Measurements from ENCODE around the gene DAGLB.

DAGLB gene

GRCh38 chr7:6425948-6426347, 21.8 kb downstream of the DAGLB start:
- H3K27ac Mint-ChIP-seq, result no peak overlapping the region
- no peaks in the 10 kb centered on the region for H3K27me3 Mint-ChIP-seq
- peaks cover 3% of the 10 kb centered on the region for H3K36me3 Mint-ChIP-seq
- no peak overlapping the region for H3K4me3 Mint-ChIP-seq
- H3K4me1 Mint-ChIP-seq (ENCODE audit: low read depth), result peaks cover 3% of the 10 kb centered on the region
- H3K9me3 Mint-ChIP-seq (ENCODE audit: low read depth), result no peaks in the 10 kb centered on the region

- Mint-ChIP-seq H3K4me1 (ENCODE audit: low read depth) (peaks cover 3% of the 10 kb centered on the region), H3K9me3 (ENCODE audit: low read depth) (no peaks in the 10 kb centered on the region), H3K4me3 (no peak overlapping the region), H3K27ac (no peak overlapping the region), H3K36me3 (peaks cover under 1% of the 10 kb centered on the region), H3K27me3 (no peaks in the 10 kb centered on the region)
These were observed 23.6 kb downstream of the DAGLB start for GRCh38 chr7:6423942-6424701.

GRCh38 chr7:6422926-6423632, 24.7 kb downstream of the DAGLB start:
- Mint-ChIP-seq H3K27me3 (no peaks in the 10 kb centered on the region), H3K27ac (no peak overlapping the region), H3K36me3 (no peaks in the 10 kb centered on the region)

GRCh38 chr7:6422095-6422494, 25.7 kb downstream of the DAGLB start:
- H3K4me1 Mint-ChIP-seq (ENCODE audit: low read depth), result peaks cover 3% of the 10 kb centered on the region
- no peak overlapping the region for H3K27ac Mint-ChIP-seq
- no peak overlapping the region for H3K4me3 Mint-ChIP-seq
- no peaks in the 10 kb centered on the region for H3K27me3 Mint-ChIP-seq
- H3K9me3 Mint-ChIP-seq (ENCODE audit: low read depth), result no peaks in the 10 kb centered on the region
- no peaks in the 10 kb centered on the region for H3K36me3 Mint-ChIP-seq

More at GRCh38 chr7:6422926-6423632, 24.7 kb downstream of the DAGLB start:
- H3K4me3 Mint-ChIP-seq, result no peak overlapping the region
- H3K9me3 Mint-ChIP-seq (ENCODE audit: low read depth), result no peaks in the 10 kb centered on the region
- H3K4me1 Mint-ChIP-seq (ENCODE audit: low read depth), result peaks cover 3% of the 10 kb centered on the region

- H3K27ac Mint-ChIP-seq, result no peak overlapping the region
- no peaks in the 10 kb centered on the region for H3K27me3 Mint-ChIP-seq
- H3K4me3 Mint-ChIP-seq, result no peak overlapping the region
- peaks cover 3% of the 10 kb centered on the region for H3K4me1 Mint-ChIP-seq (ENCODE audit: low read depth)
- H3K36me3 Mint-ChIP-seq, result peaks cover 4% of the 10 kb centered on the region
- H3K9me3 Mint-ChIP-seq (ENCODE audit: low read depth), result no peaks in the 10 kb centered on the region
These were observed 27.1 kb downstream of the DAGLB start for GRCh38 chr7:6420680-6421079.

GRCh38 chr7:6419310-6419773, 28.4 kb downstream of the DAGLB start:
- no peaks in the 10 kb centered on the region for H3K27me3 Mint-ChIP-seq
- peaks cover 4% of the 10 kb centered on the region for H3K36me3 Mint-ChIP-seq
- no peaks in the 10 kb centered on the region for H3K9me3 Mint-ChIP-seq (ENCODE audit: low read depth)
- no peak overlapping the region for H3K27ac Mint-ChIP-seq
- H3K4me3 Mint-ChIP-seq, result no peak overlapping the region
- H3K4me1 Mint-ChIP-seq (ENCODE audit: low read depth), result peaks cover 3% of the 10 kb centered on the region

GRCh38 chr7:6417408-6417807, 30.3 kb downstream of the DAGLB start:
- peaks cover 4% of the 10 kb centered on the region for H3K36me3 Mint-ChIP-seq
- no peaks in the 10 kb centered on the region for H3K9me3 Mint-ChIP-seq (ENCODE audit: low read depth)
- no peaks in the 10 kb centered on the region for H3K27me3 Mint-ChIP-seq
- H3K4me3 Mint-ChIP-seq, result no peak overlapping the region
- no peaks in the 10 kb centered on the region for H3K4me1 Mint-ChIP-seq (ENCODE audit: low read depth)
- no peak overlapping the region for H3K27ac Mint-ChIP-seq

GRCh38 chr7:6416516-6417145, 31.1 kb downstream of the DAGLB start:
- Mint-ChIP-seq H3K4me3 (no peak overlapping the region), H3K27ac (no peak overlapping the region), H3K4me1 (ENCODE audit: low read depth) (no peaks in the 10 kb centered on the region), H3K27me3 (no peaks in the 10 kb centered on the region), H3K9me3 (ENCODE audit: low read depth) (no peaks in the 10 kb centered on the region), H3K36me3 (peaks cover 4% of the 10 kb centered on the region)

- Mint-ChIP-seq H3K4me3 (no peak overlapping the region), H3K27me3 (no peaks in the 10 kb centered on the region), H3K27ac (no peak overlapping the region), H3K9me3 (ENCODE audit: low read depth) (no peaks in the 10 kb centered on the region), H3K4me1 (ENCODE audit: low read depth) (no peaks in the 10 kb centered on the region), H3K36me3 (peaks cover 4% of the 10 kb centered on the region)
These were observed 34.1 kb downstream of the DAGLB start for GRCh38 chr7:6413637-6414036.

GRCh38 chr7:6409944-6410693, 37.6 kb downstream of the DAGLB start:
- H3K4me3 Mint-ChIP-seq, result no peak overlapping the region
- H3K27me3 Mint-ChIP-seq, result no peaks in the 10 kb centered on the region
- H3K36me3 Mint-ChIP-seq, result peaks cover 6% of the 10 kb centered on the region
- H3K9me3 Mint-ChIP-seq (ENCODE audit: low read depth), result no peaks in the 10 kb centered on the region
- no peak overlapping the region for H3K27ac Mint-ChIP-seq
- peaks cover 2% of the 10 kb centered on the region for H3K4me1 Mint-ChIP-seq (ENCODE audit: low read depth)

GRCh38 chr7:6409091-6409490, 38.7 kb downstream of the DAGLB start:
- H3K9me3 Mint-ChIP-seq (ENCODE audit: low read depth), result no peaks in the 10 kb centered on the region
- no peak overlapping the region for H3K27ac Mint-ChIP-seq
- H3K4me3 Mint-ChIP-seq, result no peak overlapping the region
- H3K36me3 Mint-ChIP-seq, result peaks cover 6% of the 10 kb centered on the region
- H3K4me1 Mint-ChIP-seq (ENCODE audit: low read depth), result peaks cover 2% of the 10 kb centered on the region
- no peaks in the 10 kb centered on the region for H3K27me3 Mint-ChIP-seq

- no peak overlapping the region for H3K27ac Mint-ChIP-seq
- no peak overlapping the region for H3K4me3 Mint-ChIP-seq
- H3K36me3 Mint-ChIP-seq, result peaks cover 8% of the 10 kb centered on the region
- H3K4me1 Mint-ChIP-seq (ENCODE audit: low read depth), result peaks cover 2% of the 10 kb centered on the region
- H3K27me3 Mint-ChIP-seq, result no peaks in the 10 kb centered on the region
- no peaks in the 10 kb centered on the region for H3K9me3 Mint-ChIP-seq (ENCODE audit: low read depth)
These were observed 40.3 kb downstream of the DAGLB start for GRCh38 chr7:6407434-6407833.

GRCh38 chr7:6406121-6406520, 41.6 kb downstream of the DAGLB start:
- Mint-ChIP-seq H3K27me3 (no peaks in the 10 kb centered on the region), H3K9me3 (ENCODE audit: low read depth) (no peaks in the 10 kb centered on the region), H3K4me3 (no peak overlapping the region), H3K36me3 (peaks cover 8% of the 10 kb centered on the region), H3K4me1 (ENCODE audit: low read depth) (peaks cover 4% of the 10 kb centered on the region), H3K27ac (peak overlapping the region; percentile 52)

GRCh38 chr7:6403907-6404306, 43.8 kb downstream of the DAGLB start:
- Mint-ChIP-seq H3K4me3 (no peak overlapping the region), H3K27ac (no peak overlapping the region), H3K36me3 (peaks cover 8% of the 10 kb centered on the region), H3K27me3 (no peaks in the 10 kb centered on the region), H3K9me3 (ENCODE audit: low read depth) (no peaks in the 10 kb centered on the region), H3K4me1 (ENCODE audit: low read depth) (peaks cover 11% of the 10 kb centered on the region)

GRCh38 chr7:6402741-6403140, 45.0 kb downstream of the DAGLB start:
- Mint-ChIP-seq H3K4me3 (no peak overlapping the region), H3K27me3 (no peaks in the 10 kb centered on the region), H3K9me3 (ENCODE audit: low read depth) (no peaks in the 10 kb centered on the region), H3K36me3 (peaks cover 8% of the 10 kb centered on the region), H3K4me1 (ENCODE audit: low read depth) (peaks cover 19% of the 10 kb centered on the region), H3K27ac (no peak overlapping the region)

Data from activated naive CD8-positive, alpha-beta T cell (primary cell).